ENCODE data around the gene PPP1R9A. TPM values are rescaled to one million over a fixed set of nuclear protein-coding genes. Genes with fewer than 3 reads are reported as not detected.

The PPP1R9A gene
- total and polyA plus RNA-seq, 2 donors from 2014 or later: 2.6 to 25.7 TPM

DNA sequence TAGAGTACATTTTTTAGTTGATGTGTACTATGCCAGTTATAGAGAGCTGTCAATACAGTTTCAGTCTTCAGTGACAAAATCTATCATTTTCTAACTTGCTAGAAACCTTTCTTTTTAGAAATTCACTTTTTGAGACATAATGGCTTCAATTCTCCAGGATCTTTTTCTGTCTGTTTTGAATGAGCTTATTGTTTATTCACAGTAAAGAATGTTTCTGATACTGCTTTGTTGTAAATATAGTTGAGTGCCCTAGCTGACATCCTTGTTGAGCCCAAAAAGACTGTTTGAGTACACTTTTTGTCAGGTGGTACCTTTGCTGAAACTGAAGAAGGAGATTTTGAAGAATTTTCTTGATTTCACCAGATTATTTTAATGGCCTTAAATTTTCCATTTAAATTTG lies 139.9 kb downstream of the PPP1R9A start:
- Histone ChIP-seq H3K4me3 (ENCODE audit: low read length in 3 of 3) (no peak overlapping the region), H3K36me3 (ENCODE audit: control insufficient read depth in 2 of 3, insufficient read depth in 3 of 3, low read length in 3 of 3) (no peaks in the 10 kb centered on the region), H3K9me3 (ENCODE audit: control insufficient read depth in 2 of 3, insufficient read depth in 1 of 3, low read length in 3 of 3) (no peaks in the 10 kb centered on the region), H3K27me3 (ENCODE audit: control insufficient read depth, insufficient read depth, low read length) (no peaks in the 10 kb centered on the region), H3K4me1 (ENCODE audit: control insufficient read depth in 2 of 3, insufficient read depth in 2 of 3, low read depth in 1 of 3, low read length in 3 of 3) (no peaks in the 10 kb centered on the region), H3K9ac (ENCODE audit: low read length in 3 of 3) (no peak overlapping the region), H3K27ac (ENCODE audit: low read depth in 2 of 2, low read length in 2 of 2) (no peak overlapping the region)
- TF ChIP-seq, protein P1, sequence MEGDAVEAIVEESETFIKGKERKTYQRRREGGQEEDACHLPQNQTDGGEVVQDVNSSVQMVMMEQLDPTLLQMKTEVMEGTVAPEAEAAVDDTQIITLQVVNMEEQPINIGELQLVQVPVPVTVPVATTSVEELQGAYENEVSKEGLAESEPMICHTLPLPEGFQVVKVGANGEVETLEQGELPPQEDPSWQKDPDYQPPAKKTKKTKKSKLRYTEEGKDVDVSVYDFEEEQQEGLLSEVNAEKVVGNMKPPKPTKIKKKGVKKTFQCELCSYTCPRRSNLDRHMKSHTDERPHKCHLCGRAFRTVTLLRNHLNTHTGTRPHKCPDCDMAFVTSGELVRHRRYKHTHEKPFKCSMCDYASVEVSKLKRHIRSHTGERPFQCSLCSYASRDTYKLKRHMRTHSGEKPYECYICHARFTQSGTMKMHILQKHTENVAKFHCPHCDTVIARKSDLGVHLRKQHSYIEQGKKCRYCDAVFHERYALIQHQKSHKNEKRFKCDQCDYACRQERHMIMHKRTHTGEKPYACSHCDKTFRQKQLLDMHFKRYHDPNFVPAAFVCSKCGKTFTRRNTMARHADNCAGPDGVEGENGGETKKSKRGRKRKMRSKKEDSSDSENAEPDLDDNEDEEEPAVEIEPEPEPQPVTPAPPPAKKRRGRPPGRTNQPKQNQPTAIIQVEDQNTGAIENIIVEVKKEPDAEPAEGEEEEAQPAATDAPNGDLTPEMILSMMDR (IDR thresholded peaks at IDR 0.05; ENCODE audit: borderline replicate concordance, extremely low read depth, insufficient read depth): no peak
- FAIRE-seq (no peak), DNase-seq (no peak)
- intact Hi-C loops (cut with DNase I): no loop called here

DNA sequence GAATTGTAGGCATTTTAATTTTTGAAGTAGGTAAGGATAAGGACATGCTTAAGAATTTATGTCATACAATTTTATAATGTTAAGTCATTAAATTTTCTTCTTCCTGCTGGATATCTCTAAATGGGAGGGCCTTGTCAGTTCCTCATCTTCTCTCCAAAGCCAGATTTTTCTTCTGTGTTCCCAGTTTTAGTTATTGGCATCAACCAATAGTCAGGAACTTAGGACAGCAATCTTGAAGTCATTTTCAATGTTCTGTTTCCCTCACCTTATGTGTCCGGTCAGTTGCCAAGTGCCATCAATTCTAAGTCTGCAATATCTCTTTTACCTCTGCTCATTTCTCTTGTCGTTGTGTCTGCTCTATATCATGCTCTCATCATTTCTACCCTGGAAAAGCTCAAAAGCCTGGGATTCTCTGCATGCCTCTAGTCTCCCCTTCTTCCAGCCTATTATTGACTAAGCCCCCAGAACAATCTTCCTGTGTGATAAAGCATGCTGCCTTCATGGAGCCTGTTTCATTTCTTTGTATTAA lies 145.2 kb downstream of the PPP1R9A start:
- intact Hi-C loops (cut with DNase I): no loop called here
- H3K4me3 ChIP-seq (ENCODE audit: low read length in 3 of 3): no peak overlapping the region
- FAIRE-seq (no peak), DNase-seq (no peak)
- no peak overlapping the region for H3K27ac ChIP-seq (ENCODE audit: low read depth in 2 of 2, low read length in 2 of 2)
- H3K9me3 ChIP-seq (ENCODE audit: control insufficient read depth in 2 of 3, insufficient read depth in 1 of 3, low read length in 3 of 3): no peaks in the 10 kb centered on the region
- TF ChIP-seq, protein P1 (IDR thresholded peaks at IDR 0.05; ENCODE audit: borderline replicate concordance, extremely low read depth, insufficient read depth): no peak
- H3K4me1 ChIP-seq (ENCODE audit: control insufficient read depth in 2 of 3, insufficient read depth in 2 of 3, low read depth in 1 of 3, low read length in 3 of 3): no peaks in the 10 kb centered on the region
- no peak overlapping the region for H3K9ac ChIP-seq (ENCODE audit: low read length in 3 of 3)
- H3K36me3 ChIP-seq (ENCODE audit: control insufficient read depth in 2 of 3, insufficient read depth in 3 of 3, low read length in 3 of 3): no peaks in the 10 kb centered on the region
- H3K27me3 ChIP-seq (ENCODE audit: control insufficient read depth, insufficient read depth, low read length): no peaks in the 10 kb centered on the region

DNA sequence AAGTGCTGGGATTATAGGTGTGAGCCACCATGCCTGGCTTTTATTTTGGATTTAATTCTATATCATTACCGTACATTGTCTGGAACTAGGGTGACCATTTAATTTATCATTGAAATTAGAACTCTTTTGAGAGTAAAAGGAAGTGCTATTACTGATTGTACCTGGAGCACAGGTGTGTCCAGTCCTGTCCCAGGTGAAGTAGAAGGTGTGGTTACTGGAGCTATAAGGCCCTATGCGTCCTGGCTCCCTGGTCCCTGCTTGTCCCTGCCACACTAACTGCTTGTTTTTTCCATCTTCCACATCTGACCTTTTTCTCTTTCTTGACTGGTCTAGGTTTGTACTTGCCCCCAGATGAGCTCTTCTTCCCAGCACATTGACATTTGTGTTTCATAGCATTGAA lies 147.0 kb downstream of the PPP1R9A start:
- no peak overlapping the region for H3K27ac ChIP-seq (ENCODE audit: low read depth in 2 of 2, low read length in 2 of 2)
- intact Hi-C loops (cut with DNase I): no loop called here
- no peaks in the 10 kb centered on the region for H3K9me3 ChIP-seq (ENCODE audit: control insufficient read depth in 2 of 3, insufficient read depth in 1 of 3, low read length in 3 of 3)
- H3K4me3 ChIP-seq (ENCODE audit: low read length in 3 of 3): no peak overlapping the region
- H3K9ac ChIP-seq (ENCODE audit: low read length in 3 of 3): no peak overlapping the region
- DNase-seq (no peak), FAIRE-seq (no peak)
- TF ChIP-seq, protein P1 (IDR thresholded peaks at IDR 0.05; ENCODE audit: borderline replicate concordance, extremely low read depth, insufficient read depth): no peak
- no peaks in the 10 kb centered on the region for H3K27me3 ChIP-seq (ENCODE audit: control insufficient read depth, insufficient read depth, low read length)
- no peaks in the 10 kb centered on the region for H3K4me1 ChIP-seq (ENCODE audit: control insufficient read depth in 2 of 3, insufficient read depth in 2 of 3, low read depth in 1 of 3, low read length in 3 of 3)
- H3K36me3 ChIP-seq (ENCODE audit: control insufficient read depth in 2 of 3, insufficient read depth in 3 of 3, low read length in 3 of 3): no peaks in the 10 kb centered on the region

DNA sequence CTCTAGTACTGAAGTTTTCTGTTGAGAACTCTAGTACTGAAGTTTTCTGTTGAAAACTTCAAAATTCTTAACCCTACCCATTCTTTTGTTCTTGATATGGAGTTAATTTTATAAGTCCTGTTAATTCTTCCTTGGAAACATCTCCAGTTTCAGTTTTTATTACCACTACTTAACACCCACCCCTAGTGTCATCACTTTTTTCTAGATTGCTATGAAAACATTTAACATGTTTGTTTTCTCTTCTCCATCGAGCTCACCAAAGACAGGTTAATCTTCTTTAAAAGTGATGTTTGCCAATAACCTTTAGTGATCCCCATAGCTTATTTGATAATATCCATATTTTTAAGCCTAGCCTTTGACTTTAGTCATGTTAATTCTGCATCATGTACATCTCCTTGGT lies 147.9 kb downstream of the PPP1R9A start:
- Histone ChIP-seq H3K36me3 (ENCODE audit: control insufficient read depth in 2 of 3, insufficient read depth in 3 of 3, low read length in 3 of 3) (no peaks in the 10 kb centered on the region), H3K27me3 (ENCODE audit: control insufficient read depth, insufficient read depth, low read length) (no peaks in the 10 kb centered on the region), H3K4me3 (ENCODE audit: low read length in 3 of 3) (no peak overlapping the region), H3K9me3 (ENCODE audit: control insufficient read depth in 2 of 3, insufficient read depth in 1 of 3, low read length in 3 of 3) (no peaks in the 10 kb centered on the region), H3K4me1 (ENCODE audit: control insufficient read depth in 2 of 3, insufficient read depth in 2 of 3, low read depth in 1 of 3, low read length in 3 of 3) (no peaks in the 10 kb centered on the region), H3K9ac (ENCODE audit: low read length in 3 of 3) (no peak overlapping the region), H3K27ac (ENCODE audit: low read depth in 2 of 2, low read length in 2 of 2) (no peak overlapping the region)
- intact Hi-C loops (cut with DNase I): no loop called here
- TF ChIP-seq, protein P1 (IDR thresholded peaks at IDR 0.05; ENCODE audit: borderline replicate concordance, extremely low read depth, insufficient read depth): no peak
- FAIRE-seq: no peak
- DNase-seq: no peak
